Activated naive CD8-positive, alpha-beta T cell treated with anti-CD3 and anti-CD28 coated beads for 36 hours (primary cell): ENCODE data around the gene EZH1. TPM values are rescaled to one million over a fixed set of nuclear protein-coding genes. Genes with fewer than 3 reads are reported as not detected.
"Not testable (repeated sequence)": the region's sequence is repeated elsewhere in the genome, so short reads cannot be mapped to it uniquely, and the experiment has no call there.

Experiments
- DNase-seq: peaks from one replicate; pipeline ENCODE4 v3.0.0; 2021
- H3K27ac Mint-ChIP-seq: one replicate; pipeline ENCODE4 v1.8.0; 2022; ENCODE audit warnings: mild to moderate bottlenecking, moderate library complexity, mixed read lengths
- H3K27me3 Mint-ChIP-seq: one replicate; pipeline ENCODE4 v1.8.0; 2022; ENCODE audit warnings: mild to moderate bottlenecking, mixed read lengths
- H3K36me3 Mint-ChIP-seq: one replicate; pipeline ENCODE4 v1.8.0; 2021; ENCODE audit warnings: mild to moderate bottlenecking, mixed read lengths
- H3K4me1 Mint-ChIP-seq: one replicate; pipeline ENCODE4 v1.8.0; 2021; ENCODE audit warnings: mixed read lengths
- H3K4me3 Mint-ChIP-seq: one replicate; pipeline ENCODE4 v1.8.0; 2022; ENCODE audit warnings: mild to moderate bottlenecking, moderate library complexity, mixed read lengths
- H3K9me3 Mint-ChIP-seq: one replicate; pipeline ENCODE4 v1.8.0; 2022; ENCODE audit warnings: mixed read lengths
- total RNA-seq, 2 experiments: library from RNA; stranded (reverse); gene quantifications; one replicate each; pipeline ENCODE4 v1.2.3, GENCODE V29; 2021

The EZH1 gene
- total RNA-seq, 2 experiments from 2014 or later = 14.4 to 17.5 TPM

DNA sequence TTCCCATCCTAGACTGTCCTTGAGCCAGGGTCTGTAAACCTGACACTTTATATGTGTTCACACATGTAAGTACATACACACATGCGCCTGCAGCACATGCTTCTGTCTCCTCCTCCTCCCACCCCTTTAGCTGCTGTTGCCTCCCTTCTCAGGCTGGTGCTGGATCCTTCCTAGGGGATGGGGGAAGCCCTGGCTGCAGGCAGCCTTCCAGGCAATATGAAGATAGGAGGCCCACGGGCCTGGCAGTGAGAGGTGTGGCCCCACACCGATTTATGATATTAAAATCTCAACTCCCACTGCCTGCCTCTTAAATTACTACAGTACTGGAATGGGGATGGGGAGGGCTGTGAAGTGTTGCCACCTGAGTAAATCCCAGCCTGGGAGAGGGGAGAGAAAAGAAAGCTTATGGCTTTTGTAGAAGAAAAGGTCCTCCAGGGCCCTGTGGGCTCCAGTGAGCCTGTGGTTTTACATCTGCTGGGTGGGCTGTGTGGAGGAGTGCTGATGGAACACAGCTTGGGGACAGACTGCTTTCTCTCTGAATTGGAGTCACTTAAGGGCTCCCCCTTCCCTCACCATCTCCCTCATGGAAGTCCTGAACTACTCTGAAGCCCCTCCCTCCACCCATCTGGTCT, 34.6 kb upstream of the EZH1 start:
- H3K36me3 Mint-ChIP-seq = peaks cover 23% of the 10 kb centered on the region
- H3K4me1 Mint-ChIP-seq = peaks cover 21% of the 10 kb centered on the region
- H3K27me3 Mint-ChIP-seq = peaks cover 47% of the 10 kb centered on the region
- no peak for DNase-seq
- no peaks in the 10 kb centered on the region for H3K9me3 Mint-ChIP-seq
- H3K27ac Mint-ChIP-seq = no peak overlapping the region
- peak overlapping the region; percentile 26 for H3K4me3 Mint-ChIP-seq

DNA sequence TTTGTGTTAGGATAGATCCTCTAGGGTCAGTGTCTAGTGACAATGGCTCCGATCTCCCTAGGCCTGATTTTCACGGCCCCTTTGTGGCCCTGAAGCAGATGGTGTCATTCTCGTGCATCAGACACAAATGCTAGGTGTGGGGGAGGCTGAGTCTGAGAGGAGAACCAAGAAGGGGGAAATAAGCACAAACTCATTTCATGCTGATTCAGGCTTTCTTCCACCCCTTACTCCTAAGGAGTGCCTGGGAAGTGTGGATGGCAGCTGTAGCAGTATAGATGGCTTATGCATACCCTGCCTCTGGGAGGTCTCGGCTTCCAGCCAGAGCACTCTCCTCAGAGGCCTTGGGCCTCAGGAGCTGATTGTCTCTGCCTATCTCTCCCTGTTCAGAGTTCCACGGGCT, 33.7 kb upstream of the EZH1 start:
- no peak overlapping the region for H3K27ac Mint-ChIP-seq
- no peak overlapping the region for H3K4me3 Mint-ChIP-seq
- no peak for DNase-seq
- H3K9me3 Mint-ChIP-seq = no peaks in the 10 kb centered on the region
- H3K27me3 Mint-ChIP-seq = peaks cover 39% of the 10 kb centered on the region
- H3K4me1 Mint-ChIP-seq = peaks cover 24% of the 10 kb centered on the region
- peaks cover 29% of the 10 kb centered on the region for H3K36me3 Mint-ChIP-seq

DNA sequence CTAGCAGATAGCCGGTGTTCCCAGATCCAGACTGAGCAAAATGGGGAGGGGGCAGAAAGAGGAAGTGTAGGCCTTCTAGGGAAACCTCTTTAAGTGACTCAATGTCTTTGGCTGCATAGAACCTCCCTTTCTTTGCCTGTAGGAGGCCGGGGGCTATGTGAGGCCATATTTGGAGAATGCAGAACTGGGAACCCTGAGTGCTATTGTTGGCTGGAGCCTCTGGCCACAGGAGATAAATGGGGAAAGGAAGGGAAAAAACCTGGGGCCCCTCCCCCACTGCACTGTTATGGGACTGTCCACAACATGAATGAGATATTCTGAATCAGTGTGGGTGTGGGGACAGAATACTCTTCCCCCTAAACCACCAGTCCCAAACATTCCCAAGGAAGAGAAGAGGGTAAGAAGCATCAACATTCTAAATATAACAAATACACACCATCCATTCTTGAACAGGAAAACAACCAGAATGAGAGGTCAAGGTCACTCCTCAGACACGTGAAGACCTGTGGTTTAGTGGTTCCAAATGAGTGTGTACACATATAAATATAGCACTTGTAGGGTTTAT, 30.8 kb upstream of the EZH1 start:
- H3K4me1 Mint-ChIP-seq = peaks cover 21% of the 10 kb centered on the region
- no peak for DNase-seq
- no peak overlapping the region for H3K27ac Mint-ChIP-seq
- peaks cover 10% of the 10 kb centered on the region for H3K27me3 Mint-ChIP-seq
- no peak overlapping the region for H3K4me3 Mint-ChIP-seq
- H3K9me3 Mint-ChIP-seq = no peaks in the 10 kb centered on the region
- H3K36me3 Mint-ChIP-seq = peaks cover 32% of the 10 kb centered on the region

DNA sequence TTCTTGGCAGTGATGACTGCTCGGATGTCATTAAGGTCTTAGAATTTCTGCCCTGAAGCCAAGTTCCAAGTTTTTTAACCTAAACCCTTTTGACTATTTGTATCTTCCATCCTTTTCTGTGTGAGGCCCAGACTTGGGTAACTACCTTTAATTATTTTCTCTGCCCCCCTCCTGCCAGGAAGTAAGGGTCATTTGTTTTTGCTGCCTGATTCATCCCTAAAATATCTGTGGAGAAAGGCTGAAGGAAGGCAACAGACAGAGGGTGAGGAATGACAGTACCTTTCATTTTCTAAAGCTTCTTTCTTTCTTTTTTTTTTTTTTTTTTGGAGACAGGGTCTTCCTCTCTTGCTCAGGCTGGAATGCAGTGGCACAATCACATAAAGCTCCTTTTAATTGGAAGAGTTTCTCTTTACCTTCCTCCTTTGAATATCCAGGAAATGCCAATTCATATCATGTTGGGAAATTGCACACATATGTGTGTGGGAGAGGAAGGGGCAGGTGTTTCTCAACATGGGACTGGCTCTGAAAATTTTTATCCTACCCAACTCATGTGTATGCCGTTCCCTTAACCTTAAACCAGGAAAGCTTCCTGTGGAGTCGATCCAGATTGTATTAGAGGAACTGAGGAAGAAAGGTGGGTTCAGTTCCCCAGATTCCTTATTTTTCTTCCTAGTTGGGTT, 29.4 kb upstream of the EZH1 start:
- H3K27me3 Mint-ChIP-seq = no peaks in the 10 kb centered on the region
- H3K27ac Mint-ChIP-seq = peak overlapping the region; percentile 93
- H3K4me3 Mint-ChIP-seq = peak overlapping the region; percentile 99
- peaks cover 25% of the 10 kb centered on the region for H3K36me3 Mint-ChIP-seq
- DNase-seq = no peak
- H3K9me3 Mint-ChIP-seq = no peaks in the 10 kb centered on the region
- peaks cover 16% of the 10 kb centered on the region for H3K4me1 Mint-ChIP-seq

DNA sequence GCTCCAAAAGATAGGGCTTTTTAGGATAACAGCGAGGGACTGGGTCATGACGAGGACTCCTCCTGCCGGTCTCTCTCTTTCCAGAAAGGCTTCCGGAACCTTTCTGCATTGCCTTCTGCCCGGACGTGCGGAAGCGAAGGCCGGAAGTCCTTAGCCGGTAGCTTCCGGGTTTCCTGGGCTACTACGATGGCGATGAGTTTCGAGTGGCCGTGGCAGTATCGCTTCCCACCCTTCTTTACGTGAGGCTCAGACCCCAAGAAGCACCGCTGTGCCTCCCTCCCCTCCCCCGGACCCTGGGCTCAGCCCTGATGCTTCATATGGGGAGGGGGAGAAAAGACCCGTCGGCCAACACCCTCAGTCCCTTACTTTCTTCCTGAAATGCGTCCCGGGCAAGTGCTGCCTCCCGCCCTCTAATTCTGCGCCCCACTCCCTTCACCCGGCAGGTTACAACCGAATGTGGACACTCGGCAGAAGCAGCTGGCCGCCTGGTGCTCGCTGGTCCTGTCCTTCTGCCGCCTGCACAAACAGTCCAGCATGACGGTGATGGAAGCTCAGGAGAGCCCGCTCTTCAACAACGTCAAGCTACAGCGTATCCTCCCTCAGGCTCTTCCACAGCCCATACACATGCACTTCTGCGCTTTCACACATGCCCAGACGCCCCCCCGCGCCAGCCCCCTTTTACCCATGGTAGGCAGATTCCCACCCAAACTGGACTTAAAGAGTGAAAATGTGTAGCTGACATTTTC, 28.6 kb upstream of the EZH1 start, which contains the start of gene VPS25:
VPS25 (plus strand) TSS at position 160 of the 746 bp plus-strand sequence; CDS start at position 187, 27 bp downstream.
- Mint-ChIP-seq H3K4me3 (peak within 1 kb of the TSS; percentile 99), H3K4me1 (peaks cover 16% of the 10 kb centered on the region), H3K9me3 (no peaks in the 10 kb centered on the region), H3K27ac (peak within 1 kb of the TSS; percentile 93), H3K27me3 (no peaks in the 10 kb centered on the region), H3K36me3 (peaks cover 24% of the 10 kb centered on the region)
- peak; percentile 77 for DNase-seq

DNA sequence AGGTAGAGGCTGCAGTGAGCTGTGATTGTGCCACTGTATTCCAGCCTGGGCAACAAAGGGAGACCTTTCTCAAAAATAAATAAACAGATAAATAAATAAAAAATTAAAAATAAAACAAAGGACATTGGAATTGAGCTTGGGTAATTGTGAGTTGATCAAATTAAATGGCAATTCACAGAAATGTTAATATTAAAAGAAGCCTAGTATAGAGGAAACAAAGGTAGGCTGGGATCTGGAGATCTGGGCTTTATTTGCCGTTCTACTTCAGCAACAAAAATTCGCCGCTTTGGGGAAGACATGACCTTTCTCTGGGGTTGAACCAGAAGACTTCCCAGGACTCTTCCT, 28.1 kb upstream of the EZH1 start:
- peaks cover 16% of the 10 kb centered on the region for H3K4me1 Mint-ChIP-seq
- DNase-seq = no peak
- no peaks in the 10 kb centered on the region for H3K9me3 Mint-ChIP-seq
- H3K27ac Mint-ChIP-seq = peak overlapping the region; percentile 93
- H3K36me3 Mint-ChIP-seq = peaks cover 24% of the 10 kb centered on the region
- no peaks in the 10 kb centered on the region for H3K27me3 Mint-ChIP-seq
- H3K4me3 Mint-ChIP-seq = peak overlapping the region; percentile 99

DNA sequence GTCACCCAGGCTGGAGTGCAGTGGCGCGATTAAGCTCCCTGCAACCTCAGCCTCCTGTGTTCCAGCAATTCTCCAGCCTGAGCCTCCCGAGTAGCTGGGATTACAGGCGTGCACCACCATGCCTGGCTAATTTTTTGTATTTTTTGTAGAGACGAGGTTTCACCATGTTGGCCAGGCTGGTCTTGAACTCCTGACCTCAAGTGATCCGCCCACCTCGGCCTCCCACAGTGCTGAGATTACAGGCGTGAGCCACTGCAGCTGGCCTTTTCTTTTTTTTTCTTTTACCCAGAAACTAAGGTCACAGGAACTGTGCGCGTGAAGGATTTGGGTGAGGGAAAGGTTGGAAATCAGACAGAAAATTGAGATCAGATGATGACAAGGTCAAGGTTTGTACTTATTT, 25.1 kb upstream of the EZH1 start:
- not testable (repeated sequence) for H3K27ac Mint-ChIP-seq, H3K9me3 Mint-ChIP-seq, DNase-seq, H3K4me3 Mint-ChIP-seq
- Mint-ChIP-seq H3K27me3 (peaks cover 11% of the 10 kb centered on the region), H3K36me3 (peaks cover 11% of the 10 kb centered on the region), H3K4me1 (peaks cover 16% of the 10 kb centered on the region)

DNA sequence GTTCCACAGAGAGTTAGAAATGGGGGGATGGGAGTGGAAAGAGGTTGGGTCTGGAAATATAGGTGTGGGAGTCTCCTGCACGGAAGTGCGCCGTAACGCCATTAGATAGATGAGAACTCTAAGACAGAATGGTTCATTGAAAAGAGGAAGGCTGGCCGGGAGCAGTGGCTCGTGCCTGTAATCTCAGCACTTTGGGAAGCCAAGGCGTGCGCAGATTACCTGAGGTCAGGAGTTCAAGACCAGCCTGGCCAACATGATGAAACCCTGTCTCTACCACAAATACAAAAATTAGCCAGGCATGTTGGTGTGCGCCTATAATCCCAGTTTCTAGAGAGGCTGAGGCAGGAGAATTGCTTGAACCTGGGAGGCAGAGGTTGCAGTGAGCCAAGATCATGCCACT, 23.2 kb upstream of the EZH1 start:
- H3K36me3 Mint-ChIP-seq, H3K27ac Mint-ChIP-seq: not testable (repeated sequence)
- peaks cover 24% of the 10 kb centered on the region for H3K27me3 Mint-ChIP-seq

DNA sequence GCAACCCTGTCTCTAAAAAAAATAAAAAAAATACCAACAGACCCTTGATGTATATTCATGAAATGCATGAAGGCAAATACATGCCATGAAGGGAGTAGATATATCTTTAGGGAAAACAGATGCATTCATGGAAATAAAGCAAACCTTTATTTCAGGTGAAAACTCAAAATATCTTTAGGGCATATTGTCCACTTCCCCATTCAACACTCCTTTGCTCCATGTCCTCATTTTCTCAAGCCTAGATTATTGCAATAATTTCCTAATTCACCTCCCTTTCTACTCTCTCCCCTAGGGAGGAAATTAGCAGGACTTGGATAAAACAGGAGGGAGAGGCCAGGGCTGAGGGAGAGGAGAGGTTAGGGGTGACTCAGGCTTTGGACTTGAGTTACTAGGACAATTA, 22.7 kb upstream of the EZH1 start:
- Mint-ChIP-seq H3K9me3 (no peaks in the 10 kb centered on the region), H3K27ac (no peak overlapping the region), H3K4me1 (peaks cover 5% of the 10 kb centered on the region), H3K27me3 (peaks cover 28% of the 10 kb centered on the region), H3K36me3 (peaks cover 3% of the 10 kb centered on the region), H3K4me3 (no peak overlapping the region)
- DNase-seq = no peak

More for the DNA sequence above, 23.2 kb upstream of the EZH1 start:
- not testable (repeated sequence) for H3K4me3 Mint-ChIP-seq, DNase-seq, H3K9me3 Mint-ChIP-seq, H3K4me1 Mint-ChIP-seq

DNA sequence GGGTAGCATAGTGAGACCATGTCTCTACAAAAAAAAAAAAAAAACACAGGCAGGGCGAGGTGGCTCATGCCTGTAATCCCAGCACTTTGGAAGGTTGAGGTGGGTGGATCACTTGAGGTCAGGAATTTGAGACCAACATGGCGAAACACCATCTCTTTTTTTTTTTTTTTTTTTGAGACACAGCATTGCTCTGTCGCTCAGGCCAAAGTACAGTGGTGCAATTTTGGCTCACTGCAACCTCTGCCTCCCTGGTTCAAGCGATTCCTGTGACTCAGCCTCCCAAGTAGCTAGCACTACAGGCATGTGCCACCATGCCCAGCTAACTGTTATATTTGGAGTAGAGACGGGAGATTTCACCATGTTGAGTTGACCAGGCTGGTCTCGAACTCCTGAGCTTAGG, 21.3 kb upstream of the EZH1 start:
- no peak for DNase-seq
- no peak overlapping the region for H3K4me3 Mint-ChIP-seq
- no peaks in the 10 kb centered on the region for H3K9me3 Mint-ChIP-seq
- no peaks in the 10 kb centered on the region for H3K36me3 Mint-ChIP-seq
- peaks cover 1% of the 10 kb centered on the region for H3K4me1 Mint-ChIP-seq
- peaks cover 42% of the 10 kb centered on the region for H3K27me3 Mint-ChIP-seq
- no peak overlapping the region for H3K27ac Mint-ChIP-seq

DNA sequence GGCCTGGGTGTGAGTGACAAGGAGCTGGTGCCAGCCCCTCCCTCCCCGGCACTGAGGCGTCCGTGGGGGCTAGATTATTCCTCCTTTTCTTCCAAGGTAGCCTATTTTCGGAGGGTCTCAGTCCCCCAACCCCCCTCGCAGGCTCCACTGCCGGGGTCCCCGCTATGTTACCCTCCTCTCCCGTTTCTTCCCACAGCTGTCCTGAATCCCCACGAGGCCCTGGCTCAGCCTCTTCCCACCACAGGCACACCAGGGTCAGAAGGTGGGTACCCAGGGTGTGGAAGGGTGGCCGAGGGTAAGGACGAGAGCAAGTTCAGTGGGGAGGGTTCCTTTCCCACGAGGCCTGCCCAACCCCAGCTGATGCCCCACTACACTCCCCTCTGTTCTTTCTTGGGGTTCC, 16.8 kb upstream of the EZH1 start:
- Mint-ChIP-seq H3K27ac (no peak overlapping the region), H3K36me3 (no peaks in the 10 kb centered on the region), H3K9me3 (no peaks in the 10 kb centered on the region), H3K4me3 (peak overlapping the region; percentile 29), H3K27me3 (peaks cover 70% of the 10 kb centered on the region), H3K4me1 (peaks cover 6% of the 10 kb centered on the region)
- DNase-seq = no peak

DNA sequence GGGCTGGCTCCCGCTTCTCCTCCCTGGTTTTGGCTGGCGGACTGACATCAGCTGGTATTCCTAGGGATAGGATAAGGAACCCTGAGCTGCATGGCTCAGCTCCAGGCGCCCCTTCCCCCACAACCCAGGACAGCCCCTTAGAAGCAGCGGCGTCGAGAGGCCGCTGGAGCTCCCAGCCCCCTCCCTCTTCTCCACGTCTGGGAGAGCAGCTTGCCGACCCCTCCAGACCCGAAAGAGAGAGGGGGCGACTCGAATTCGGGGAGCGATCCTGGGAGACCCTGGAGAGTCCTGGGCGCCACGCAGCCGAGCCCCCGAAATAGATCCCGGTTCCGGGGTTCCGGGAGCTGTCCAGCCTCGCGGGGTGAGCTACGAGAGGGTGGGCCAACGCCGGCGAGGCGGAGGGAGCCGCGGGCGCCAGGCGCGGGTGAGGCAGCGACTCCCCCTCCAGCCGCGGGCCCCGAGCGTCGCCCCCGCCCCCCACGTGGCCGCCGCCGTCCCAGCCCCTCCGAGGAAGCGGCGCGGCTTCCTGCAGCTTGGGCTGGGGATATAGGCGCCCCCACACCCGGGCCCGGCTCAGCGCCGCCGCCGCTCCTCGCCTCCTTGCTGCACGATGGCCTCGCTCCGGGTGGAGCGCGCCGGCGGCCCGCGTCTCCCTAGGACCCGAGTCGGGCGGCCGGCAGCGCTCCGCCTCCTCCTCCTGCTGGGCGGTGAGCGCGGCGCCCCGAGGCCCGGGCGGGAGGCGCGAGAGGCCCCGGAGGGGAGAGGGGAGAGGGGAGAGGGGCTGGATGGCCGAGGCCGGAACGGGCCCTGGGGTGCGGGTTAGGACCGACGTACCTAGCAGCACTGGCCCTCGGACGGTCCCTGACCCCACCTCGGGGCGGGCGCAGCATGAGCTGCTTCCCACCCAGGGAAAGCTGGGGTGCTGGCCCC, 16.1 kb upstream of the EZH1 start, which contains the start of gene RAMP2:
RAMP2 (plus strand) TSS at position 576 of the 930 bp plus-strand sequence; CDS start at position 611, 35 bp downstream.
- Mint-ChIP-seq H3K27me3 (peaks cover 76% of the 10 kb centered on the region), H3K4me3 (peak within 1 kb of the TSS; percentile 41), H3K4me1 (peaks cover 6% of the 10 kb centered on the region), H3K9me3 (no peaks in the 10 kb centered on the region), H3K27ac (no peak within 1 kb of the TSS), H3K36me3 (no peaks in the 10 kb centered on the region)
- peak; percentile 32 for DNase-seq

DNA sequence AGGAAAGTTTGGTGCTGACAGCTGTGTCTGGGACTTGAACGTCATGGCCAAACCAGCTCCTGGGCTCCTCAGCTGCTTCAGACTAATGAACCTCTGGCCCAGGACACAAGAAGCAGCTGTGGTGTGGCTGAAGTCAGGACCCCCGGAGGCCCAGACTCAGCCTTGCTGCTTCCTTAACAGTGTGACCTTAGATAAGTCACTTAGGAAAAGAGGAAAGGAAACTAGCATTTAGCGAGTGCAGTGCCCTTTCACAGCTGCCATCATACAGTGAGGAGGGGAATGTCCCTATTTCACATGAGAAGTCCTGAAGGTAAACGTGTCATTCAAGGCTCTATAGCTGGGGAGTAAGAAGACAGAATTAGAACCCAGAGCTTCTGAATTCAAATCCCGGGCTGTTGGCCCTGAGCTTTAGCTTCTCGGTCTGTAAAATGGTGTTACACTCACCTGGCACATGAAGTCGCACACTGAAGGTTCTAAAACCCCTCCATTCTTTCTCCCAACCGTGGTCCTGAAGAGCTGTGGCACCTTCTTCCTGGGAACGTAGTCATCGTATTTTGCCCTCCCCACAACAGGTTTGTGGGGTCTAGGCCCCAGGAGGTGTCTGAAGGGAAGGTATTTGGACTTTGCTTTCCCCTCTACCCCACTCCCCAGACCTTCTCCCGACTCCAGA, 15.3 kb upstream of the EZH1 start:
- Mint-ChIP-seq H3K4me1 (peaks cover 6% of the 10 kb centered on the region), H3K27ac (no peak overlapping the region), H3K27me3 (peaks cover 73% of the 10 kb centered on the region), H3K36me3 (no peaks in the 10 kb centered on the region), H3K9me3 (no peaks in the 10 kb centered on the region), H3K4me3 (peak overlapping the region; percentile 41)
- no peak for DNase-seq

DNA sequence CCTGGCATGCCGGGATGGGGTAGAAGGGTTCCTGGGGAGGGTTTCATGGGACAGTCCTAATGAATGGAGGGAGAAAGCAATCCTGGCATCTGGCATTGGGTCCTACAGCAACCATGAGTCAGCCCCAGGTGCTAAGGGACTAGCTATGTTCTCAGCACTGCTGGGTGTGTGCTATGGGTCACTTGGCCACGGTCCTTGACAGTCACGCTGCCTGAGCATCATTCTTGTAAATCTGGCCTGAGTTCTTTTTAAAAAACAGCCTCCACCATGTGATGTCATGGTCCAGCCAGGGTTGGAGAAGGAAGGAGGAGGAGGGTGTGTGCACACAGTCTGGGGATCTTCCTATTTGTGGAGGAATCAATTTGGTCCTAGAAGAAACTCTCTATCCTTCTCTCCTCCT, 9.9 kb upstream of the EZH1 start:
- no peak for DNase-seq
- Mint-ChIP-seq H3K36me3 (no peaks in the 10 kb centered on the region), H3K4me3 (no peak overlapping the region), H3K27me3 (peaks cover 50% of the 10 kb centered on the region), H3K4me1 (no peaks in the 10 kb centered on the region), H3K27ac (no peak overlapping the region), H3K9me3 (no peaks in the 10 kb centered on the region)
